HepG2 (cell line): Measurements from ENCODE around the gene PNKD.

Experiments
- JUNB ChIP-seq: sonication (generic); formaldehyde crosslinking; IDR thresholded peaks from 2 replicates; pipeline ENCODE4 v1.8.0; 2022; ENCODE audit warnings: missing genetic modification reagents, mild to moderate bottlenecking, borderline replicate concordance
- TGIF2 ChIP-seq: IDR thresholded peaks from 2 replicates; pipeline ENCODE4 v1.6.1; 2016; ENCODE audit warnings: control low read depth, missing compliant biosample characterization

DNA sequence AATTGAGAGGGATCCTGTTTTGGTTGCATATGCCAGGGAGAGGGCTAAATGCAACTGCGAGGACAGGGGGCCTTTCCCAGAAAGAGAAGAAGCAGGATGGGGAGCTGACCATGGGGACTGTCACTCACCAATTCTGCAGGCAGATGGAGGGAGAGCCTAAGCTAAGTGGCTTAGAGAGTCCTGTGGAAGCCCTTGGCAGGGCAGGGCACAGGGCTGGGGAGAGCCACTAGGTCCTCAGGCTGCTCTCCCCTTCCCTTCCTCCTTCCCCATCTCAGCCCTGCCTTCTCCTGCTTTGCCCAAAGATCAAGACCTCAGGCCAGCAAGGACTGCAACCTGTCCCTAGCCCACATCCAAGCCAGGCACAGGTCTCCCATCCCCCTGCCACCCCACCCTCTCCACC is 62.0 kb downstream of the PNKD start:
- no peak for TF ChIP-seq TGIF2 (CRISPR knock-in tag)
- TF ChIP-seq JUNB (CRISPR knock-in tag) = no peak
